Retinal pigment epithelial cell (primary cell): ENCODE measurements around the gene STMN3.

ENCODE experiments used
- DNase-seq: peaks from one replicate; pipeline ENCODE4 v3.0.0-alpha.2; 2010; ENCODE audit warnings: low read depth
- H3K4me3 ChIP-seq: 2 replicates; pipeline ENCODE4 v1.5.1; 2011; ENCODE audit warnings: mild to moderate bottlenecking, low read length, control low read depth, moderate library complexity
- TF ChIP-seq, protein P1 (sequence below): conservative IDR thresholded peaks from 2 replicates; pipeline ENCODE4 v1.5.1; 2011; ENCODE audit warnings: low read depth, low read length, control low read depth, inconsistent platforms

STMN3 gene

DNA sequence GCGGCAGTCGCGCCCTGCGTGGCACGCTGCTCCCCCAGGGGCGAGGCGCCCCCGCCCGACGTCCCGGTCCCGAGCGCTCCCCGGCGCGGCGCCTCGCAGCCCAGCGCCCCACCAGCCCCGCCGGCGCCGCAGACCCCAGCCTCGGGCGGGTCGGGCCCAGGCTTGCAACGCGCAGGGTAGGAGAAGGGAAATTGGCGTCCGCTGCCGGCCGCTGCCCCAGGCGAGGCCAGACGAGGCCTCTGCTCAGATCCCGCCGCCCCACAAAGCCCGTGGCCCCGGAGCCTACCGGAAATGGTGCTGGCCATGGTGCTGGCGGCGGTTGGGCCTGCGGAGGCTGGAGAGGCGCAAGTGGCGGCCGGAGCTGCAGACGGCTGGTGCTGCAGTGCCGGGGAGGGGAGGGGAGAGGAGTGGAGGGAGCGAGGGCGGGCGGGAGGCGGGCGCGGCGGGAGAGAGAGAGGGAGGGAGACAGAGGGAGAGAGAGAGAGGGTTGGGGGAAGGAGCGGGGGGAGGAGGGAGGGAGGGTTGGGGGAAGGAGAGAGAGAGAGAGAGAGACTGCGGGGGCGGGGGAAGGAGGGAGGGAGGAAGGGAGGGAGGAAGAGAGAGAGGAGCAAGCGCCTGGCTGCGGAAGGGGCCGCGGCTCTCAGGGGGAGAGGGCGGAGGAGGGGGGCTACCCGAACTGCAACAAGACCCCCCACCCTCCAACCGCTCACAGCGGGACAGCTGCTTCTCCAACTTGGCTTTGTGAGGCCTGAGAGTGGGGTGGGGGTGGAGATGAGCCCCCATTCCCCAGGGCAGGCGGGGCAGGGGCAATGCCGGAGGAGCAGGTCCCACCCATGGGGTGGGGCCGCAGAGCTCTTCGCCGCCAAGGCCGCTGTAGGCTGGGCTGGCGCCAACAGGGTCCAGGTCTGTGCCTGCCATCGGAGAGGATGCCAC is at the start of gene STMN3:
TSS of gene STMN3 (minus strand) at position 384 of the 933 bp plus-strand sequence. CDS start at position 305, 79 bp downstream.
- H3K4me3 ChIP-seq = peak within 1 kb of the TSS; percentile 40
- DNase-seq = peak; percentile 54
- TF ChIP-seq, protein P1, sequence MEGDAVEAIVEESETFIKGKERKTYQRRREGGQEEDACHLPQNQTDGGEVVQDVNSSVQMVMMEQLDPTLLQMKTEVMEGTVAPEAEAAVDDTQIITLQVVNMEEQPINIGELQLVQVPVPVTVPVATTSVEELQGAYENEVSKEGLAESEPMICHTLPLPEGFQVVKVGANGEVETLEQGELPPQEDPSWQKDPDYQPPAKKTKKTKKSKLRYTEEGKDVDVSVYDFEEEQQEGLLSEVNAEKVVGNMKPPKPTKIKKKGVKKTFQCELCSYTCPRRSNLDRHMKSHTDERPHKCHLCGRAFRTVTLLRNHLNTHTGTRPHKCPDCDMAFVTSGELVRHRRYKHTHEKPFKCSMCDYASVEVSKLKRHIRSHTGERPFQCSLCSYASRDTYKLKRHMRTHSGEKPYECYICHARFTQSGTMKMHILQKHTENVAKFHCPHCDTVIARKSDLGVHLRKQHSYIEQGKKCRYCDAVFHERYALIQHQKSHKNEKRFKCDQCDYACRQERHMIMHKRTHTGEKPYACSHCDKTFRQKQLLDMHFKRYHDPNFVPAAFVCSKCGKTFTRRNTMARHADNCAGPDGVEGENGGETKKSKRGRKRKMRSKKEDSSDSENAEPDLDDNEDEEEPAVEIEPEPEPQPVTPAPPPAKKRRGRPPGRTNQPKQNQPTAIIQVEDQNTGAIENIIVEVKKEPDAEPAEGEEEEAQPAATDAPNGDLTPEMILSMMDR = no peak

GRCh38 chr20:63702036-63702665 is 48.9 kb upstream of the STMN3 start:
- TF ChIP-seq, protein P1 = no peak
- H3K4me3 ChIP-seq = no peak overlapping the region
- no peak for DNase-seq

DNA sequence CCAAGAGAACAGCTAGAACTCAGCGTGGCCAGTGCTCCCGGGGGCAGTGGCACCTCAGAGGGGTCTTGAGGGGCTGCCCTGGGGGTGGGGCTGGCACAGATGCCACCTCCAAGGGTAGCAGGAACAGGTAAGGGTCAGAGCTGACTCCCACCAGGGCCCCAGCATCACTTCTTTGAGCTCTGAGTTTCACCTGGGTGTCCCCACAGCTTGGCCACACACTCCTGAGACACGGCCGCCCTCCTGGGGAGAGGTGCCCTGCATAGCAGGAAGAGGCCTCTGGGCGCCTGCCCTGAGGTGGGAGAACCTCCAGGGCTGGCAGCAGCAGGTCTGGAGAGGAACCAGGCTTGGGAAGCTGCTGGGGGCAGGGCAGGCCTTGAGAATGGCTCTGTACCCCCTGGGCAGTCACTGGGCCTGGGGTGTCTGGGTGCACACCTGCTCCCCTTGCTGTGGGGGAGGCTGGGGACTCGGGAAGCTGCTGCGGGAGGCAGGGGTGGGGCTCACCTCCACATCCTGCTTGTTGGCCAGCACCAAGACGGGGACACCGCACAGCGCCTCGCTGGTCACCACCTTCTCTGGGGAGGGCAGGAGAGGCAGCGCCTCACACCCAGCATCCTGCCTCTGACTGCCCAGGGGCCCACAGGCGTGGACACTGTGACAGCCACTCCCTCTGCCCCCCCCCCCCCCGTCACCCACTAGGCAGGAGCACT is 48.3 kb upstream of the STMN3 start:
- H3K4me3 ChIP-seq = no peak overlapping the region
- DNase-seq = no peak
- TF ChIP-seq, protein P1 = no peak

DNA sequence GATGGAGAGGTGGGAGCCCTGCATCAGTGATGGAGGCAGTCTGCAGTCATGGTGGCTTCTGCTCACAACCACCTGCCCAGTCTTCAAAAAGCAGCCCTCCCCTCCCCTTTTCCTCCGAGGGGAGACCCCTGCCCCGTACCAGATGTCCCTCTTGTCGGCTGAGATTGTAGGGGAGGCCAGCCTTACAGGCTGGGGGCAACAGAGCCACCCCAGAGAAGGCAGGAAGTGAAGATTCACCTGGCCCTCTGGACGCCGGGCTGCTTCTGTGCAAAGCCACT is 47.8 kb upstream of the STMN3 start:
- no peak overlapping the region for H3K4me3 ChIP-seq
- DNase-seq = no peak
- TF ChIP-seq, protein P1 = no peak

- no peak for DNase-seq
- H3K4me3 ChIP-seq = no peak overlapping the region
- TF ChIP-seq, protein P1 = no peak
Observed at GRCh38 chr20:63700199-63701050, 47.2 kb upstream of the STMN3 start.

- no peak for DNase-seq
- no peak overlapping the region for H3K4me3 ChIP-seq
- TF ChIP-seq, protein P1 = no peak
Observed at GRCh38 chr20:63699466-63700198, 46.4 kb upstream of the STMN3 start.
